Inflammatory macrophage treated with lipopolysaccharide for 1 hour (primary cell): ENCODE measurements around the gene TESK1.

ENCODE experiments used
- DNase-seq, 2 donors: peaks; one replicate each; pipeline ENCODE4 v3.0.0-alpha.2; 2020 to 2022

The TESK1 gene

DNA sequence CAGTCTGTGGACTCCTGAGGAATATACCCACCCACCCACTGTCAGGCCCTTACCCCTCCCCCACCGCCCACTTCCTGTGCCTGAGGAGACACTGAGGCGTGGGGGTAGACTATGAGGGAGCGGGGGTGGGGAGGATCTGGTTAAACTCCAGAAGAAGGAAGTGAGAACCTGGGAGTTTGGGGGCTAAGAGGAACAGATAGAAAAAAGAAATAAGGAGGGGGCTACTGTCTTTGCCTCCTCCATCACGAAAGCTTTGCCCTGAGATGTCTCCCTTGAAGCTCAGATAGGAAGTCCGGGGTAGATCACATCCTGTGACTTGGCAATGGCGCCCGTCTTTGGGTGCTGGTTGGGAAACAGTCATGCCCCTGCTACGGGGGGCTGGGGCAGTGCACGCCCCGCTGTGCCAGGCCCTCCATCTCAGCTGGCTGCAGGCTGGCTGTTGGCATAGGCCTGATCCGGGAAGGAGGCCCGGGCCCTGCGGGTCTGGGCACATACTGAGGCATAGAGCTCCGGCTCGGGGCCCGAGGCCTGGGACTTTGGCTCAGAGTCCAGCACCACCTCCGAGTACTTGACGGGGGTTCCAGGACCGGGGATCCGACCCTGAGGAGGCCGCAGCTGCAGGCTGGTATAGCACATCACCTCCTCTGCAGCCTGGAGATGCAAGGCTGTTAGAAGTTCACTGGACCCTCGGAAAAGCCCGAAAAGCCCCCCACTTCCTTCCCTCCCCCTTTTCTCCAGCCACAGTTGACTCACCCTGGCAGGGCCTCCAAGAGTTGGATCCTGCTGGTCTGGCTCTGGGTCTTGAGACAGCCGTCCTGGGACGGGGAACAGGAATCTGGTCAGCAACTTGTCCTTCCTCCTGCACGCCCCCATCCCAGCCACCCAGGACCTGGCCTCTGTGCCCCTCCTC lies 44.6 kb downstream of the TESK1 start:
- peak in 1 of 2 donors; percentile 58 for DNase-seq

DNA sequence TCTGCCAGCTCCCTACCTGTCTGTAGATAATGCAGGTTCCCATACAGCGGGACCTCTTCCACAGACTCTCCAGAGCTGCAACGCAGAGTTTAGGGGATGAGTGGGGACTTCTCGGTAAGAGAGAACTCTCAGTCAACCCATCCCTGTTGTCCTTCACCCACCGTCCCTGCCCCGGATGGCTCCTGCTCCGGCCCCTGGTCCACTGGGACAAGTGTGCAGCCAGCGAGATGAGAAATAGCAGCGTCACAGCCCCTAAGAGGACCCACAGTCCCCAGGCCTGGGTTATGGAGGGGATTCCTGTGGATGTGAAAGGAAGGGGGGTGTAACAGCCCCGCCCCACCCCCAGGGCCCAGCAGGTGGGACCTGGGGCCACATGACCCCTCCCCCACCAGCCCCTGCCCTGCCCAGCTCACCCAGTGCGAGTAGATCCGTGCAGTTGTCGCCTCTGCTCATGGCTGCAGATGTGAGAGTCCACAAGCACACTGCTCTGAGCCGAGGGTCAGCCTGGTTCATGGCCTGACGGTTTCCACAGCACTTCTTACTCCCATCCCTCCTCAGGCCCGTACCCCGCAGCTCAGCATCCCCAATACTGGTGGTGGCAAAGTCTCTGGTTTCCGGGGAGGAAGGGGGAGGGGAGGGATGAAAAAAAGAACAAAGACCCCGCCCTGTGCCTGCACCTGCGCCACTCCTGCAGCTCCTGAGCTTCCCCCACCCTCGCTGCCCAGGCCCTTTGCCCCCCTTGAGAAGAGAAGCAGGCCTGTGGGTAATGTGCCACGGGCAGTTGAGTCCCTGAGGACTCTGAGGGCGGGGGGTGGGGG lies 45.5 kb downstream of the TESK1 start, which contains the start of gene SIT1:
Gene SIT1, minus strand, starts transcription at position 591 of the 818 bp plus-strand sequence. Its CDS starts 78 bp downstream, at position 513.
- DNase-seq = no peak

DNA sequence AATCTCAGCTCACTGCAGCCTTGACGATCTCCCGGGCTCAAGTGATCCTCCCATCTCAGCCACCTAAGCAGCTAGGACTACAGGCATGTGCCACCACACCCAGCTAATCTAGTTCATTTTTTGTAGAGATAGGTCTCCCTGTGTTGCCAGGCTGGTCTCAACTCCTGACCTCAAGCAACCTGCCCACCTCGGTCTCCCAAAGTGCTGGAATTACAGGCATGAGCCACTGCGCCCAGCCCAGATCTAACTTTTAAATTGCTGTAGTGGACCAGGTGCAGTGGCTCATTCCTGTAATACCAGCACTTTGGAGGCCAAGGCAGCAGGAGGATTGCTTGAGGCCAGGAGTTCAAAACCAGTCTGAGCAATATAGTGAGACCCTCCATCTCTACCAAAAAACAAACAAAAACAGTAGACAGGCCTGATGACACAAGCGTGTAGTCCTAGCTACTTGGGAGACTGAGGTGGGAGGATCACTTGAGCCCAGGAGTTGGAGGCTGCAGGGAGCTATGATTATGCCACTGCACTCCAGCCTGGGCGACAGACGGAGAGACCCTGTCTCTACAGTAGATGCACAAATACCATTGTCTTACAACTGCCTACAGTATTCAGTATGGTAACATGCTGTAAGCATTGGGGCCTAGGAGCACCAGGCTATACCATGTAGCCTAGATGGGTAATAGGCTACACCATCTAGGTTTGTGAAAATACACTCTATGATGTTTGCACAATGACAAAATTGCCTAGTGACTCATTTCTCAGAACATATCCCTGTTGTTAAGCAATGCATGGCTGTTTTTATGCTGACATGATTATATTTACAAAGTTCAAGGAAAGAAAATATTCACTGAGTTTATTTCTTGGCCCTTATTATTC lies 47.1 kb downstream of the TESK1 start:
- peak; percentile 87 for DNase-seq

DNA sequence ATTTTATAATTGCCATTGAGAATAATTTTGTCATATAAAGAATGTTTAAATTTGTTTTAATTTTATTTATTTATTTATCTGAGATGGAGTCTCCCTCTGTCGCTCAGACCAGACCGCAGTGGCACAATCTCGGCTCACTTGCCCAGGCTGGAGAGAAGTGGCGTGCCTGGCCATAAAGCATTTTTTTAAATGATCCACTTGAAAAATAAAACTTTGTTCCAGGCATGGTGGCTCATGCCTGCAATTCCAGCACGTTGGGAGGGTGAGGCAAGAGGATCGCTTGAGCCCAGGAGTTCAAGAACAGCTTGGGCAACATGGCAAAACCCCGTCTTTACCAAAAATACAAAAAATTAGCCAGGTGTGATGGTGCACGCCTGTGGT lies 47.8 kb downstream of the TESK1 start:
- no peak for DNase-seq

DNA sequence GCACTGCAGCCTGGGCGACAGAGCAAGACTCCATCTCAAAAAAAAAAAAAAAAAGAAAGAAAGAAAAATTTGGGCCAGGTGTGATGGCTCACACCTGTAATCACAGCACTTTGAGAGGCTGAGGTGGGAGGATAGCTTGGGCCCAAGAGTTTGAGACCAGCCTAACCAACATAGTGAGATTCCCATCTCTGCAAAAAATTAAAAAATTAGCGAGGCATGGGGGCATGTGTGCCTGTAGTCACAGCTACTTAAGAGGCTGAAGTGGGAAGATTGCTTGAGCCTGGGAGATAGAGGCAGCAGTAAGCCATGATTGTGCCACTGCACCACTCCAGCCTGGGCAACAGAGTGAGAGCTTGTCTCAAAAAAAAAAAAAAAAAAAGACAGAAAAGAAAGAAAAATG lies 48.5 kb downstream of the TESK1 start:
- no peak for DNase-seq

DNA sequence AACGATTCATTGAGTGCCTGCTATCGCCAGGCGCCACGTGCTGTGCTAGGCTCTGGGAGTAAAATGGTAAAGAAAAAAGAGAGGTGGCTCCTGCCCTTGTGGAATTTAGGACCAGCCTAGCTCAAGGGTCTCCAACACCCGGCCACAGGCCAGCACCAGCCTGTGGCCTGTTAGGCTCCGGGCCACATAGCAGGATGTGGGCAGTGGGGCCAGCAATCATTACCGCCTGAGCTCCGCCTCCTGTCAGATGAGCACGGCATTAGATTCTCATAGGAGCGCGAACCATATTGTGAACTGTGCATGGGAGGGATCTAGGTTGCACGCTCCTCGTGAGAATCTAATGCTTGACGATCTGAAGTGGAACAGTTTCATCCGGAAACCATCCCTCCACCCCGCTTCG lies 51.3 kb downstream of the TESK1 start:
- no peak for DNase-seq

DNA sequence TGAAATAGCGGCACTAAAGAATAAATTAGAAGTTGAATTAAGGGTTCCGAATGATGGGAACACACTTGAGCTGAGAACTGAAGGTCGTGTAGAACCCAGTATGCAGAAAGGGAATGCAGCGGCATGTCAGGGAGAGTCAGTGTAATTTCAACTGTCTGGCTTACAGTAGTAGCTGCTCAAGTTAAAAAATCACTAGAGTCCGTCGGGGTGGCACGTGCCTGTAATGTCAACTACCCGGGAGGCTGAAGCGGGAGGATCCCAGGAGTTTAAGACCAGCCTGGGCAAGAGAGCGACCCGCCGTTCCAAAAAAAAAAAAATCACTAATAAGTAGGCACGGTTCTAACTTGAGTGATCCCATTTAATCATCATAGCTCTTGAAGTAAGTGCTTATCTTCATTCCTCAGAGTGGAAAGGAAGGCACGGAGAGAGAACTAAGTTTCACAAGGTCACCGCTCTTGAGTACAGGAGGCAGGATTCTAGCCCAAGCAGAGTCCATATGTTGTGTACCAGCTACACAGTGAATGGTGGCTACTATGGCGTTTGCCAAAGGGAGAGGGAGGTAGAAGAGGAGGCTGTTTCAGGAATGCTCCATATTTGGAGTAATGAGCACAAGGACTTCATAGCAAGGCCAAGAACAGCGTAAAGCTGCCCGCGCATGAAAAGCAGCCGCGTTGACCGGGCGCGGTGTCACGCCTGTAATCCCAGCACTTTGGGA lies 51.9 kb downstream of the TESK1 start:
- DNase-seq = no peak

DNA sequence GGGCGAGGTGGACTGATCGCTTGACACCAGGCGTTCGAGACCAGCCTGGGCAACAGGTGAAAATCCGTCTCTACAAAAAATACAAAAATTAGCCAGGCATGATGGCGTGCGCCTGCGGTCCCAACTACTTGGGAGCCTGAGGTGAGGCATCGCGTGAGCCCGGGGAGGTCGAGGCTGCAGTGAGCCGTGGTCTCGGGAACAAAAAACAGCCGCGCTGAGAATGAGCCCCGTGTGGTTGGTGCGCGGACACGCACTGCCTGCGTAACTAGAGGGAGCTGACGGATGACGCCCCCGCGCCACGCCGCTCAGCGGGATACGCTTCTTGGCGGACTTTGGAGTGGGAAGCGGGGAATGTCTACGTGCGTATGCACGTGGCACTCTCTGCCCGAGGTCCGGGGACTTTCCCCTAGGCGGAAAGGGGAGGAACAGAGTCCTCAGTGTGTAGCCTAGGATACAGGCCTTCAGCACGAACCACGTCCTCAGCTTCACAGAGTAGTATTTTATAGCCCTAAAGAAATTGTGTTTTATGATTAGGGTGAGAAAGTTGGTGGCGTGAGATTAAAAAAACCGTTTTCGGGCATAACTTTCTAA lies 52.6 kb downstream of the TESK1 start, which contains the start of gene RMRP:
Gene RMRP, minus strand, starts transcription at position 474 of the 591 bp plus-strand sequence.
- DNase-seq = peak; percentile 98 to 99

DNA sequence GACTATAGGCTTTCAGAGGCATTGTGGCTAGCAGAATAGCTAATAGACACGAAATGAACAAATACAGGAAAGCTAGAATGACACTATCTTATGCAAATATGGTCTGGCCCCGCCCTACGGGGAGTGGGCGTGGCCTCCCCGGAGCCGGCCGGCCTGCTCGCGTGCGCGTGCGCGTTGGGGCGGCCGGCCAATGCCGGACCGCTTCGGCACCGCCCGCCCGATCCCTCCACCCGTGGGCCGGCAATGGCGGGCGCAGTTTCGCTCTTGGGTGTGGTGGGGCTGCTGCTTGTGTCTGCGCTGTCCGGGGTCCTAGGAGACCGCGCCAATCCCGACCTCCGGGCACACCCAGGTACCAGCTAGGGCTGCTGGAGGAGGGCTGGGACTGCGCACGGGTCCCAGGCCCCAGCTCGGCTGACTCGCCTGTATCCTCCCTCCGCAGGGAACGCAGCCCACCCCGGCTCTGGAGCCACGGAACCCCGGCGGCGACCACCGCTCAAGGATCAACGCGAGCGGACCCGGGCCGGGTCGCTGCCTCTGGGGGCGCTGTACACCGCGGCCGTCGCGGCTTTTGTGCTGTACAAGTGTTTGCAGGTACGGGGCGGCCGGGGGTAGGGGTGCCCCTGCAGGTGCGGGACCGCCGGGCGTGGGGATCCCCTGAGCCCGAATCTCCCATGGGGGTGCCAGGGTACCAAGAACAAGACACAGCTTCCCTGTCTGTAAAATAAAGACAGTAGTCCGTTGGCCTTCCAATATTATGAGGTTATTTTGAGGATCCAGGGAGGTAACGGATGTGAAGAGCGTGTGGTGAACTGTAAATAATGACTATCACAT lies 53.3 kb downstream of the TESK1 start, which contains the start of gene CCDC107:
Gene CCDC107, plus strand, starts transcription at position 156 of the 831 bp plus-strand sequence. Its CDS starts 88 bp downstream, at position 244.
- peak; percentile 80 to 92 for DNase-seq

DNA sequence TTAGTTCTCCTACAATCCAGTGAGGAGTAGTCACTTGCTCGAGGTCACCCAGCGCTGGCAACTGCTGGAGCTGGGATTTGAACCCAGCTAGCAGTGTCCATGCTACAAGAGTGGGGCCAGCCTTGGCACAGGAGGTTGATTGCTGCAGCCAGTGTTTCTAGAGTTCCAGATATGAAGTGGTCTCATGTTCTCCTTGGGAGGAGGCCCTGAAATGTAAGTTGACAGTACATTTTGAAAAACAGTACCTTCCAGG lies 53.8 kb downstream of the TESK1 start:
- peak; percentile 16 to 42 for DNase-seq

DNA sequence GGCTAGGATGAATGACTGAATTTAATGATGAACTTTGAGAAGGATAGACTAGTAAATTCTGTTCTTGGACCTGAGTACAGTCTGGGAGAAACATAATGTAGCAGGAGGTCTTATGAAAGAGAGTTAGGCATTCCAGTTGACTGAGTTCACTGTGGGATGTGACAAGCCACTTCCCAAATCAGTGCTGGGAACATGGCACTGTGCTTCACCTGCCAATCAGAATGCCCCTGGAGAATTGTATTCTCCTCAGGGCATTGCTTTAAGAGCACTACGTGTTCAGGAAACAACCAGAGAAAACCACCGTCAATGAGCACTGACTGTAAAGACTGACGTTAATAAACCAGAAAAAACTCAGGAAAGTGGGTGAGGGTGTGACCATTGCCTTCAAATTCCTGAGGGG lies 54.3 kb downstream of the TESK1 start:
- DNase-seq = no peak
